Endothelial cell (in vitro differentiated cells): ENCODE data around the gene THRB. TPM values are rescaled to one million over a fixed set of nuclear protein-coding genes. Genes with fewer than 3 reads are reported as not detected.

ENCODE experiments used
- DNase-seq: peaks from one replicate; pipeline ENCODE4 v3.0.0; 2021; ENCODE audit warnings: low spot score
- H3K27ac Mint-ChIP-seq: one replicate; pipeline ENCODE4 v1.8.0; 2021; ENCODE audit warnings: mixed read lengths, inconsistent platforms; ENCODE audit not compliant: unreplicated experiment
- H3K27me3 Mint-ChIP-seq: one replicate; pipeline ENCODE4 v1.8.0; 2021; ENCODE audit warnings: mild to moderate bottlenecking, moderate library complexity, mixed read lengths, inconsistent platforms; ENCODE audit not compliant: unreplicated experiment
- H3K36me3 Mint-ChIP-seq: one replicate; pipeline ENCODE4 v1.8.0; 2021; ENCODE audit warnings: mild to moderate bottlenecking, low read depth, mixed read lengths, inconsistent platforms; ENCODE audit not compliant: unreplicated experiment
- H3K4me1 Mint-ChIP-seq: one replicate; pipeline ENCODE4 v1.8.0; 2021; ENCODE audit warnings: mild to moderate bottlenecking, mixed read lengths, inconsistent platforms; ENCODE audit not compliant: unreplicated experiment
- H3K4me3 Mint-ChIP-seq: one replicate; pipeline ENCODE4 v1.8.0; 2021; ENCODE audit warnings: mild to moderate bottlenecking, mixed read lengths, inconsistent platforms; ENCODE audit not compliant: unreplicated experiment
- H3K9me3 Mint-ChIP-seq: one replicate; pipeline ENCODE4 v1.8.0; 2021; ENCODE audit warnings: mixed read lengths, inconsistent platforms; ENCODE audit not compliant: unreplicated experiment
- total RNA-seq: library from RNA; stranded (reverse); fragmentation: NEBNext Ultra II Directional; extraction: Animal tissue kit (Norgen Biotek cat#: 25700); gene quantifications from one replicate; pipeline ENCODE4 v1.2.1, GENCODE V29; 2021; ENCODE audit not compliant: unreplicated experiment
- TF ChIP-seq, protein P1 (sequence below): fragments of 200-600 bp; sonication (generic); IDR thresholded peaks from one replicate; pipeline ENCODE4 v1.5.0; 2021; ENCODE audit warnings: antibody characterized with exemption; ENCODE audit not compliant: unreplicated experiment

THRB gene
- total RNA-seq, 1 donor from 2014 or later: 0.38 TPM

- H3K9me3 Mint-ChIP-seq: no peaks in the 10 kb centered on the region
- H3K4me1 Mint-ChIP-seq: no peaks in the 10 kb centered on the region
- no peaks in the 10 kb centered on the region for H3K36me3 Mint-ChIP-seq
- H3K27ac Mint-ChIP-seq: no peak overlapping the region
- DNase-seq: no peak
- peaks cover 2% of the 10 kb centered on the region for H3K27me3 Mint-ChIP-seq
- TF ChIP-seq, protein P1, sequence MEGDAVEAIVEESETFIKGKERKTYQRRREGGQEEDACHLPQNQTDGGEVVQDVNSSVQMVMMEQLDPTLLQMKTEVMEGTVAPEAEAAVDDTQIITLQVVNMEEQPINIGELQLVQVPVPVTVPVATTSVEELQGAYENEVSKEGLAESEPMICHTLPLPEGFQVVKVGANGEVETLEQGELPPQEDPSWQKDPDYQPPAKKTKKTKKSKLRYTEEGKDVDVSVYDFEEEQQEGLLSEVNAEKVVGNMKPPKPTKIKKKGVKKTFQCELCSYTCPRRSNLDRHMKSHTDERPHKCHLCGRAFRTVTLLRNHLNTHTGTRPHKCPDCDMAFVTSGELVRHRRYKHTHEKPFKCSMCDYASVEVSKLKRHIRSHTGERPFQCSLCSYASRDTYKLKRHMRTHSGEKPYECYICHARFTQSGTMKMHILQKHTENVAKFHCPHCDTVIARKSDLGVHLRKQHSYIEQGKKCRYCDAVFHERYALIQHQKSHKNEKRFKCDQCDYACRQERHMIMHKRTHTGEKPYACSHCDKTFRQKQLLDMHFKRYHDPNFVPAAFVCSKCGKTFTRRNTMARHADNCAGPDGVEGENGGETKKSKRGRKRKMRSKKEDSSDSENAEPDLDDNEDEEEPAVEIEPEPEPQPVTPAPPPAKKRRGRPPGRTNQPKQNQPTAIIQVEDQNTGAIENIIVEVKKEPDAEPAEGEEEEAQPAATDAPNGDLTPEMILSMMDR: no peak
- H3K4me3 Mint-ChIP-seq: no peak overlapping the region
These were observed 39.0 kb upstream of the THRB start for GRCh38 chr3:24533561-24534193.

GRCh38 chr3:24530471-24530870 lies 35.8 kb upstream of the THRB start:
- Mint-ChIP-seq H3K27ac (no peak overlapping the region), H3K36me3 (no peaks in the 10 kb centered on the region), H3K4me1 (peaks cover 9% of the 10 kb centered on the region), H3K9me3 (no peaks in the 10 kb centered on the region), H3K4me3 (no peak overlapping the region), H3K27me3 (peaks cover 2% of the 10 kb centered on the region)
- no peak for DNase-seq
- TF ChIP-seq, protein P1: no peak

DNA sequence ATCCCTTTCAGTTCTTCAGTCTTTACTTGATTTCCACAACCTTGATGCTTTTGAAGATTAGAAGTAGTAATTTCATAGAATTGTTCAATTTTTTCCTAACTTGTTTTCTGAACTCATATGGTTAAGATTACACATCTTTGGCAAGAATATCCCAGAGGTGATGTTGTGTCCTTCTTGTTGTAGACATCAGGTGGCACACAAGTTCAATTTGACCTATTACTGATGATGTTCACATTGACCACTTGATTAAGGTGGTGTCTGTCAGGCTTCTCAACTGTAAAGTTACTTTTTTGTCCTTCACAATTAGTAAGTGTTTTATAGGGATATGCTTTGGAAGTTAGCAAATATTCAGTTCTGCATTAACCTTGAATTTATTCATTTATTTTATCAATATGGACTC lies 34.6 kb upstream of the THRB start:
- Mint-ChIP-seq H3K36me3 (no peaks in the 10 kb centered on the region), H3K4me1 (peaks cover 9% of the 10 kb centered on the region), H3K27ac (no peak overlapping the region), H3K9me3 (no peaks in the 10 kb centered on the region), H3K27me3 (peaks cover 2% of the 10 kb centered on the region), H3K4me3 (no peak overlapping the region)
- DNase-seq: no peak
- TF ChIP-seq, protein P1: no peak

DNA sequence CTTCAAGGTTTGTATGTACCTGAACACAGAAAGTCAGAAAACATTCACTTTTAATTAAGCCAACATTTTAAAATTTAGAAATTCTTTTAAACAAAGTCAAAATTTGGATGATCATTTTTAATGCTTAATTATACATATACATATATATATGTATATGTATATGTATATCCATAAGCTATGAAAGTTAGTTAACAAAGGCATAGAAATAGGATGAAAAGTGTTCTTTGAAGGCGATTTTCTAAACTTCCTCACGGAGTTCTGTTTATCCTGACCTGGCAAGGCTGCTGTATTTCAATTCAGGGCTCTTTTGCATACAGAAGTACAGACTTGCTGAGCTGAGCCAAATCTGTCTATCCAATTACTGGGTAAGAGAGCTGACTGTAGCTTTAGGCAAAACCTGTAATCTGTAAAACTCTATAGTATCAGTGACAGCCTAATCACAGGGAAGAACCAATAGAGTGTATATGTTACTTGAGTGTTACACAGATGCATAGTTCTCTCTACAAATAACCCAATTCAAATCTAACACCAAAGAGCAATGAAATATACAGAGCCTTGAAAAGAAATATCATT lies 32.1 kb upstream of the THRB start:
- no peaks in the 10 kb centered on the region for H3K27me3 Mint-ChIP-seq
- DNase-seq: no peak
- TF ChIP-seq, protein P1: no peak
- H3K27ac Mint-ChIP-seq: no peak overlapping the region
- H3K4me1 Mint-ChIP-seq: peaks cover 15% of the 10 kb centered on the region
- no peaks in the 10 kb centered on the region for H3K9me3 Mint-ChIP-seq
- H3K36me3 Mint-ChIP-seq: no peaks in the 10 kb centered on the region
- H3K4me3 Mint-ChIP-seq: no peak overlapping the region

- peaks cover 5% of the 10 kb centered on the region for H3K27me3 Mint-ChIP-seq
- H3K36me3 Mint-ChIP-seq: no peaks in the 10 kb centered on the region
- DNase-seq: no peak
- H3K4me3 Mint-ChIP-seq: no peak overlapping the region
- no peaks in the 10 kb centered on the region for H3K9me3 Mint-ChIP-seq
- H3K27ac Mint-ChIP-seq: no peak overlapping the region
- TF ChIP-seq, protein P1: no peak
- peaks cover 19% of the 10 kb centered on the region for H3K4me1 Mint-ChIP-seq
These were observed 30.9 kb upstream of the THRB start for GRCh38 chr3:24525557-24525956.
